Measurements from ENCODE around the gene HIP1R. TPM values are rescaled to one million over a fixed set of nuclear protein-coding genes. Genes with fewer than 3 reads are reported as not detected.

The HIP1R gene
- total RNA-seq, 1 donor from 2014 or later: 31.8 TPM

Other genes with a start within 250 kb of the HIP1R start
- gene HCAR2, start 132.1 kb upstream of the HIP1R start, total RNA-seq: 0.11 TPM in 1 of 2 replicates, not detected in the other
- 0.14 and 0.32 TPM in 2 replicates for gene HCAR3, start 118.6 kb upstream of the HIP1R start, total RNA-seq
- gene HCAR1, start 104.6 kb upstream of the HIP1R start, total RNA-seq: 2.6 and 2.7 TPM in 2 replicates
- gene DENR, start 82.6 kb upstream of the HIP1R start, total RNA-seq: 65.4 and 71.3 TPM in 2 replicates
- gene CCDC62, start 60.9 kb upstream of the HIP1R start, total RNA-seq: 0.25 and 0.41 TPM in 2 replicates
- 16.0 and 19.5 TPM in 2 replicates for gene VPS37B, start 60.7 kb downstream of the HIP1R start, total RNA-seq
- 5.8 and 6.0 TPM in 2 replicates for gene ABCB9, start 131.0 kb downstream of the HIP1R start, total RNA-seq
- gene OGFOD2, start 139.8 kb downstream of the HIP1R start, total RNA-seq: 20.8 and 23.4 TPM in 2 replicates
- gene ARL6IP4, start 145.2 kb downstream of the HIP1R start, total RNA-seq: 177 and 184 TPM in 2 replicates